SU-DHL-6 (cell line): ENCODE data around the gene FLYWCH1.

Experiments
- CTCF ChIP-seq: fragments of 200-600 bp; sonication (generic); IDR thresholded peaks from one replicate; pipeline ENCODE4 v1.5.1; 2017; ENCODE audit warnings: antibody characterized with exemption, mild to moderate bottlenecking, low read length, moderate library complexity; ENCODE audit not compliant: insufficient read depth, poor library complexity, severe bottlenecking
- EZH2phosphoT487 ChIP-seq: fragments of 200-600 bp; sonication (generic), shearing (Covaris generic); conservative IDR thresholded peaks from 2 replicates; pipeline ENCODE4 v1.6.1; 2018; ENCODE audit warnings: mild to moderate bottlenecking, antibody characterized with exemption, low read length, moderate library complexity, mixed read lengths

- TF ChIP-seq CTCF (no peak), EZH2phosphoT487 (no peak)
Observed at GRCh38 chr16:2981899-2982250, 70.1 kb downstream of the FLYWCH1 start.
